LoVo (cell line): ENCODE results near the gene TXN2.
A peak's percentile ranks its signal among the peaks of the same experiment; 100 is the strongest.
"Not testable (repeated sequence)": the region's sequence is repeated elsewhere in the genome, so short reads cannot be mapped to it uniquely, and the experiment has no call there.

ENCODE experiments used
- DNase-seq: peaks from one replicate; pipeline ENCODE4 v3.0.0-alpha.2; 2016; ENCODE audit warnings: low spot score

The TXN2 gene

GRCh38 chr22:36455571-36456463 is 25.6 kb downstream of the TXN2 start:
- no peak for DNase-seq

GRCh38 chr22:36454916-36455570 is 26.4 kb downstream of the TXN2 start:
- DNase-seq, result peak; percentile 94

GRCh38 chr22:36453855-36454378 is 27.5 kb downstream of the TXN2 start:
- DNase-seq, result no peak

GRCh38 chr22:36452978-36453607 is 28.3 kb downstream of the TXN2 start:
- DNase-seq, result not testable (repeated sequence)

- no peak for DNase-seq
Measured at GRCh38 chr22:36452250-36452977, 29.0 kb downstream of the TXN2 start.

- not testable (repeated sequence) for DNase-seq
Measured at GRCh38 chr22:36450923-36451322, 30.5 kb downstream of the TXN2 start.

- DNase-seq, result no peak
Measured at GRCh38 chr22:36449596-36450175, 31.8 kb downstream of the TXN2 start.

- no peak for DNase-seq
Measured at GRCh38 chr22:36447632-36448031, 33.8 kb downstream of the TXN2 start.

GRCh38 chr22:36445158-36445668 is 36.2 kb downstream of the TXN2 start:
- DNase-seq, result no peak

- no peak for DNase-seq
Measured at GRCh38 chr22:36443198-36443770, 38.2 kb downstream of the TXN2 start.

GRCh38 chr22:36442506-36443197 is 38.8 kb downstream of the TXN2 start:
- DNase-seq, result no peak

GRCh38 chr22:36440429-36441002 is 40.9 kb downstream of the TXN2 start:
- no peak for DNase-seq

GRCh38 chr22:36439481-36440271 is 41.8 kb downstream of the TXN2 start:
- no peak for DNase-seq

- DNase-seq, result no peak
Measured at GRCh38 chr22:36435516-36436415, 45.7 kb downstream of the TXN2 start.

- no peak for DNase-seq
Measured at GRCh38 chr22:36433318-36434231, 47.9 kb downstream of the TXN2 start.

- DNase-seq, result no peak
Measured at GRCh38 chr22:36432592-36433317, 48.7 kb downstream of the TXN2 start.
